PFSK-1 (cell line): ENCODE measurements around the gene PPIC.

Source experiments
- REST ChIP-seq, 2 experiments: IDR thresholded peaks; 2 replicates each; pipeline versions ENCODE4 v1.6.1 to v1.8.0; 2011 to 2012; ENCODE audit warnings: low read depth in 2 of 2, low read length in 2 of 2, control low read depth in 1 of 2, inconsistent platforms in 1 of 2, mild to moderate bottlenecking in 1 of 2, moderate library complexity in 1 of 2; ENCODE audit not compliant: insufficient read depth in 1 of 2
- SIN3A ChIP-seq: IDR thresholded peaks from 2 replicates; pipeline ENCODE4 v1.6.1; 2012; ENCODE audit warnings: mild to moderate bottlenecking, low read length, moderate library complexity, borderline replicate concordance; ENCODE audit not compliant: insufficient read depth
- TAF1 ChIP-seq: IDR thresholded peaks from 2 replicates; pipeline ENCODE4 v1.6.1; 2012; ENCODE audit warnings: low read length, control low read depth, borderline replicate concordance; ENCODE audit not compliant: insufficient read depth

DNA sequence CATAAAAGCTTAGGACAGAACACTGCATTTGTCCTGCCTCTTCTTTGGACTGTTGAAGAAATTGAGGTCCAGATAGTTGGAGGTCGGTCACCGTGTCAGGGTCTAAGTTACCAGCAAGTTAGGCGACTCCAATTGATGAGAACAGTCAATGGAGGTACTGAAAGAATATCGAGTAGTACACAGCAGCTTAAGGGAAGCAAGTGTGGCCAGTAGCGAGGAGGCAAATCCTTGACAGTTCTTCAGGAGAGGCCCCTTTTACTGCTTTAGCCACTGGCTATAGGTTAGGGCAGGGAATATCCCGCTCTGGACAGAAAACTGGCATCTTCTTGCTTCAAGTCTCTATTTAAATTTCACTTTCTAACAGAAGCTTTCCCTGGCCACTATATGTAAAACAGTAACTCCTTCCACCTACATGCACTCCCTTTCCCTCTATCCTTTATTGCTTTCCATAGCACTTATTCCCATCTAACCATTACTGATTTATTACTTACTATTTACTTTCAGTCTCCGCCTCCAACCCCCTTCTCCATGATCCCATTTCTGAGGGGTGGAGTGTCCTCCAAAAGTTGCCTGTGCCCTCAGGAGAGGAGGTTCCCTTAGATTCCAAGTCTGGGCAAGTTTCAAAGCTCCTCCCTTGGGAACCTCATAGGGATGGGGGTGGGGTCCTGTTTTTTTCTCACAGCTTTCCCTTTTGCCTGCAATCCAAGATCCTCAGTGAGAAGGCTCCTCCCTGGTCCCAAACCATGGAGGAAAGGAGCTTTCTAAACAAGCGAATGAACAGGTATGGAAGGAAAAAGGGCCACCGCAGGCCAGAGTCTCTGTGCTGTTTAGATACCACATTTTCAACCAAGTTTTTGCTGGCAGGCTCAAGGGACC, 48.4 kb upstream of the PPIC start:
- TF ChIP-seq TAF1 (no peak), SIN3A (no peak), REST (IDR thresholded peaks at IDR 0.05; ENCODE audit: insufficient read depth in 1 of 2, low read depth in 2 of 2, low read length in 2 of 2) (no peak)
